CD14-positive monocyte (primary cell): ENCODE results near the gene BMP7. TPM values are rescaled to one million over a fixed set of nuclear protein-coding genes. Genes with fewer than 3 reads are reported as not detected.

ENCODE experiments used
- DNase-seq, 3 donors: peaks; one replicate each; pipeline ENCODE4 v3.0.0-alpha.2; 2011 to 2022
- H2AFZ ChIP-seq: 2 replicates; pipeline ENCODE4 v1.6.0; 2012; ENCODE audit warnings: mild to moderate bottlenecking, low read depth, low read length, inconsistent platforms; ENCODE audit not compliant: insufficient read depth, poor library complexity, severe bottlenecking
- H3K27ac ChIP-seq, 2 donors: 1 replicate in 1 of 2; 2 replicates in 1 of 2; pipeline ENCODE4 v1.5.1; 2012 to 2013; ENCODE audit warnings: low read length in 2 of 2, control low read depth in 1 of 2, inconsistent platforms in 1 of 2, low read depth in 1 of 2, mild to moderate bottlenecking in 1 of 2
- H3K27me3 ChIP-seq, 2 donors: one replicate each; pipeline versions ENCODE4 v1.6.0 to v1.6.1; 2011 to 2013; ENCODE audit warnings: low read length in 2 of 2; ENCODE audit not compliant: control insufficient read depth in 2 of 2, insufficient read depth in 2 of 2
- H3K36me3 ChIP-seq, 2 donors: replicated peaks in 1 of 2; 1 replicate in 1 of 2; 2 replicates in 1 of 2; pipeline versions ENCODE4 v1.5.1 to v1.6.1; 2012 to 2013; ENCODE audit warnings: low read length in 2 of 2, control low read depth in 1 of 2, inconsistent platforms in 1 of 2, mild to moderate bottlenecking in 1 of 2; ENCODE audit not compliant: insufficient read depth in 2 of 2, control insufficient read depth in 1 of 2
- H3K4me1 ChIP-seq, 2 donors: 1 replicate in 1 of 2; 2 replicates in 1 of 2; pipeline versions ENCODE4 v1.5.1 to v1.6.1; 2012 to 2013; ENCODE audit warnings: low read length in 2 of 2, control low read depth in 1 of 2, inconsistent platforms in 1 of 2, mild to moderate bottlenecking in 1 of 2, moderate library complexity in 1 of 2; ENCODE audit not compliant: insufficient read depth in 2 of 2, control insufficient read depth in 1 of 2
- H3K4me2 ChIP-seq: replicated peaks from 2 replicates; pipeline ENCODE3; 2012; ENCODE audit warnings: low read length, moderate library complexity, mild to moderate bottlenecking; ENCODE audit not compliant: poor library complexity, severe bottlenecking; ENCODE audit errors: extremely low read depth
- H3K4me3 ChIP-seq, 3 experiments: fragments of 200-600 bp in 1 of 3; sonication (generic) in 1 of 3; replicated peaks in 1 of 3; 1 replicate in 2 of 3; 2 replicates in 1 of 3; pipeline ENCODE4 v1.5.1; 2011 to 2013; ENCODE audit warnings: low read length in 3 of 3, mild to moderate bottlenecking in 3 of 3, control low read depth in 2 of 3, low read depth in 2 of 3, inconsistent platforms in 1 of 3, moderate library complexity in 1 of 3
- H3K79me2 ChIP-seq: 2 replicates; pipeline ENCODE4 v1.6.0; 2012; ENCODE audit warnings: mild to moderate bottlenecking, control low read depth, inconsistent platforms, low read length, moderate library complexity; ENCODE audit not compliant: insufficient read depth
- H3K9ac ChIP-seq: 2 replicates; pipeline ENCODE4 v1.6.0; 2017; ENCODE audit warnings: low read length, mild to moderate bottlenecking; ENCODE audit not compliant: insufficient read depth, poor library complexity, severe bottlenecking
- H3K9me3 ChIP-seq, 2 donors: replicated peaks in 1 of 2; 1 replicate in 1 of 2; 2 replicates in 1 of 2; pipeline versions ENCODE4 v1.5.1 to v1.6.1; 2012 to 2013; ENCODE audit warnings: low read length in 2 of 2, control low read depth in 1 of 2; ENCODE audit not compliant: control insufficient read depth in 1 of 2, insufficient read depth in 1 of 2
- H4K20me1 ChIP-seq: 2 replicates; pipeline ENCODE4 v1.6.0; 2012; ENCODE audit warnings: mild to moderate bottlenecking, low read length, control low read depth, moderate library complexity; ENCODE audit not compliant: insufficient read depth
- H3K27ac Mint-ChIP-seq, 7 donors: one replicate each; pipeline ENCODE4 v1.8.0; 2020; ENCODE audit warnings: mild to moderate bottlenecking in 7 of 7, mixed read lengths in 7 of 7, moderate library complexity in 6 of 7, inconsistent platforms in 2 of 7
- H3K27me3 Mint-ChIP-seq, 3 donors: one replicate each; pipeline ENCODE4 v1.8.0; 2021 to 2022; ENCODE audit warnings: low read depth in 3 of 3, mild to moderate bottlenecking in 3 of 3, mixed read lengths in 3 of 3, moderate library complexity in 3 of 3, inconsistent platforms in 1 of 3
- H3K36me3 Mint-ChIP-seq, 2 donors: one replicate each; pipeline ENCODE4 v1.8.0; 2020; ENCODE audit warnings: mixed read lengths in 2 of 2, inconsistent platforms in 1 of 2, mild to moderate bottlenecking in 1 of 2
- H3K4me1 Mint-ChIP-seq: one replicate; pipeline ENCODE4 v1.8.0; 2020; ENCODE audit warnings: mild to moderate bottlenecking, mixed read lengths
- H3K4me3 Mint-ChIP-seq, 2 donors: one replicate each; pipeline ENCODE4 v1.8.0; 2020; ENCODE audit warnings: mild to moderate bottlenecking in 2 of 2, mixed read lengths in 2 of 2, moderate library complexity in 1 of 2
- H3K9me3 Mint-ChIP-seq, 7 donors: one replicate each; pipeline ENCODE4 v1.8.0; 2020 to 2022; ENCODE audit warnings: mixed read lengths in 7 of 7, mild to moderate bottlenecking in 6 of 7, moderate library complexity in 6 of 7, inconsistent platforms in 2 of 7
- CTCF ChIP-seq: fragments of 200-600 bp; IDR thresholded peaks from one replicate; pipeline ENCODE4 v1.8.0; 2022; ENCODE audit warnings: antibody characterized with exemption, mild to moderate bottlenecking
- WGBS: methylation state at CpG from one replicate; pipeline ENCODE4 v1.1.5; 2013; ENCODE audit warnings: missing lambda C conversion rate; ENCODE audit not compliant: insufficient coverage; 5-methylcytosine and 5-hydroxymethylcytosine counted together
- intact Hi-C, 2 donors: fragments of 100-400 bp; cut with micrococcal nuclease; formaldehyde crosslinking; loops; one replicate each; pipeline versions ENCODE4 v1.15.0 to v1.15.1; 2023
- polyA plus RNA-seq, 3 donors: library from polyadenylated mRNA; depleted of rRNA in 1 of 3; unstranded in 2 of 3; stranded (reverse) in 1 of 3; fragments of 300-500 nt in 2 of 3; fragments of >200 nt in 1 of 3; fragmentation: Illumina TruSeq in 2 of 3; gene quantifications; 1 replicate in 2 of 3; 2 replicates in 1 of 3; pipeline ENCODE4 v1.2.3, GENCODE V29; 2012 to 2021

Gene BMP7
- polyA plus RNA-seq, 3 donors: not detected

GRCh38 chr20:57213924-57214323 is 52.5 kb downstream of the BMP7 start:
- Mint-ChIP-seq H3K36me3 (no peaks in the 10 kb centered on the region), H3K27me3 (peaks cover 2 to 18% (median 5%) of the 10 kb centered on the region in 3 donors), H3K27ac (no peak overlapping the region), H3K4me3 (no peak overlapping the region), H3K9me3 (peaks cover 0 to 2% (median 0%) of the 10 kb centered on the region in 7 donors), H3K4me1 (no peaks in the 10 kb centered on the region)
- no peak overlapping the region for H2AFZ ChIP-seq
- no peaks in the 10 kb centered on the region for H3K36me3 ChIP-seq
- H3K27ac ChIP-seq: no peak overlapping the region
- H3K9ac ChIP-seq: no peak overlapping the region
- H3K4me1 ChIP-seq: no peaks in the 10 kb centered on the region
- no peaks in the 10 kb centered on the region for H4K20me1 ChIP-seq
- H3K79me2 ChIP-seq: no peaks in the 10 kb centered on the region
- no peak for DNase-seq
- TF ChIP-seq CTCF: no peak
- H3K4me3 ChIP-seq: no peak overlapping the region
- peaks cover 1 to 4% of the 10 kb centered on the region in 2 donors for H3K9me3 ChIP-seq
- WGBS: 100% methylated on average over 1 of the region's 8 CpGs
- H3K4me2 ChIP-seq: no peak overlapping the region
- intact Hi-C loops: no loop called here
- H3K27me3 ChIP-seq: peaks cover 0 to 6% of the 10 kb centered on the region in 2 donors

GRCh38 chr20:57213291-57213690 is 53.1 kb downstream of the BMP7 start:
- 100% methylated on average over 1 of the region's 6 CpGs for WGBS
- Mint-ChIP-seq H3K4me3 (peak overlapping the region in 1 of 2 donors; percentile 12), H3K4me1 (no peaks in the 10 kb centered on the region), H3K27ac (peak overlapping the region in 1 of 7 donors; percentile 34), H3K36me3 (no peaks in the 10 kb centered on the region), H3K9me3 (peaks cover 0 to 2% (median 0%) of the 10 kb centered on the region in 7 donors), H3K27me3 (peaks cover 2 to 18% (median 5%) of the 10 kb centered on the region in 3 donors)
- no peak overlapping the region for H2AFZ ChIP-seq
- H3K9ac ChIP-seq: no peak overlapping the region
- no peaks in the 10 kb centered on the region for H3K36me3 ChIP-seq
- H3K4me3 ChIP-seq: no peak overlapping the region
- no peak for TF ChIP-seq CTCF
- no peaks in the 10 kb centered on the region for H4K20me1 ChIP-seq
- H3K4me1 ChIP-seq: no peaks in the 10 kb centered on the region
- intact Hi-C loops: no loop called here
- DNase-seq: no peak
- no peaks in the 10 kb centered on the region for H3K79me2 ChIP-seq
- H3K27me3 ChIP-seq: peaks cover 0 to 6% of the 10 kb centered on the region in 2 donors
- H3K9me3 ChIP-seq: no peaks in the 10 kb centered on the region
- no peak overlapping the region for H3K4me2 ChIP-seq
- no peak overlapping the region for H3K27ac ChIP-seq
